Trophoblast cell (in vitro differentiated cells and primary cell): ENCODE results near the gene NEUROD4.
"Not testable (repeated sequence)": the region's sequence is repeated elsewhere in the genome, so short reads cannot be mapped to it uniquely, and the experiment has no call there.

ENCODE experiments used
- DNase-seq, 2 donors: peaks; one replicate each; pipeline ENCODE4 v3.0.0-alpha.2; 2016
- H2AFZ ChIP-seq: 2 replicates; pipeline ENCODE4 v1.6.1; 2013; ENCODE audit warnings: low read length, moderate library complexity, mild to moderate bottlenecking; ENCODE audit not compliant: insufficient read depth, poor library complexity
- H2AK5ac ChIP-seq: 2 replicates; pipeline ENCODE4 v1.6.1; 2013; ENCODE audit warnings: mild to moderate bottlenecking, low read length
- H2BK120ac ChIP-seq: 2 replicates; pipeline ENCODE4 v1.6.1; 2013; ENCODE audit warnings: low read length, mild to moderate bottlenecking, moderate library complexity; ENCODE audit not compliant: insufficient read depth, poor library complexity
- H2BK12ac ChIP-seq: 2 replicates; pipeline ENCODE4 v1.6.1; 2013; ENCODE audit warnings: mild to moderate bottlenecking, low read length, moderate library complexity
- H2BK5ac ChIP-seq: 2 replicates; pipeline ENCODE4 v1.6.1; 2013; ENCODE audit warnings: low read length, low read depth, moderate library complexity, mild to moderate bottlenecking; ENCODE audit not compliant: poor library complexity
- H3K14ac ChIP-seq: 2 replicates; pipeline ENCODE4 v1.6.1; 2013; ENCODE audit warnings: mild to moderate bottlenecking, low read length
- H3K18ac ChIP-seq: 2 replicates; pipeline ENCODE4 v1.6.1; 2013; ENCODE audit warnings: mild to moderate bottlenecking, low read length
- H3K23ac ChIP-seq: 2 replicates; pipeline ENCODE4 v1.6.1; 2013; ENCODE audit warnings: low read length
- H3K27ac ChIP-seq: 2 replicates; pipeline ENCODE4 v1.5.1; 2013; ENCODE audit warnings: low read depth, mild to moderate bottlenecking, inconsistent platforms, low read length, moderate library complexity
- H3K27me3 ChIP-seq: 2 replicates; pipeline ENCODE4 v1.6.1; 2013; ENCODE audit warnings: inconsistent platforms, mild to moderate bottlenecking, low read length, moderate library complexity; ENCODE audit not compliant: insufficient read depth
- H3K36me3 ChIP-seq, 2 experiments: 1 replicate in 1 of 2; 2 replicates in 1 of 2; pipeline ENCODE4 v1.6.1; 2013; ENCODE audit warnings: low read length in 2 of 2, mild to moderate bottlenecking in 2 of 2, moderate library complexity in 1 of 2; ENCODE audit not compliant: insufficient read depth in 2 of 2, control insufficient read depth in 1 of 2
- H3K4ac ChIP-seq: 2 replicates; pipeline ENCODE4 v1.6.1; 2013; ENCODE audit warnings: low read depth, mild to moderate bottlenecking, low read length, moderate library complexity
- H3K4me1 ChIP-seq, 2 experiments: 1 replicate in 1 of 2; 2 replicates in 1 of 2; pipeline ENCODE4 v1.6.1; 2013; ENCODE audit warnings: low read length in 2 of 2, mild to moderate bottlenecking in 2 of 2, moderate library complexity in 1 of 2; ENCODE audit not compliant: insufficient read depth in 2 of 2, control insufficient read depth in 1 of 2
- H3K4me2 ChIP-seq: 2 replicates; pipeline ENCODE4 v1.6.1; 2013; ENCODE audit warnings: inconsistent platforms, mild to moderate bottlenecking, low read length, moderate library complexity
- H3K4me3 ChIP-seq: 2 replicates; pipeline ENCODE4 v1.5.1; 2013; ENCODE audit warnings: mild to moderate bottlenecking, low read depth, low read length, inconsistent platforms
- H3K79me1 ChIP-seq: one replicate; pipeline ENCODE4 v1.6.1; 2013; ENCODE audit warnings: low read length
- H3K79me2 ChIP-seq: 2 replicates; pipeline ENCODE4 v1.6.1; 2013; ENCODE audit warnings: low read length, mild to moderate bottlenecking; ENCODE audit not compliant: control insufficient read depth, insufficient read depth, poor library complexity
- H3K9ac ChIP-seq: 2 replicates; pipeline ENCODE4 v1.6.1; 2013; ENCODE audit warnings: mild to moderate bottlenecking, low read length
- H3K9me3 ChIP-seq: 2 replicates; pipeline ENCODE4 v1.6.1; 2013; ENCODE audit warnings: low read depth, mild to moderate bottlenecking, control low read depth, inconsistent platforms, low read length; ENCODE audit not compliant: insufficient read depth
- H4K12ac ChIP-seq: 2 replicates; pipeline ENCODE4 v1.6.1; 2013; ENCODE audit warnings: low read depth, mild to moderate bottlenecking, low read length, moderate library complexity
- H4K8ac ChIP-seq: 2 replicates; pipeline ENCODE4 v1.6.1; 2013; ENCODE audit warnings: low read depth, mild to moderate bottlenecking, low read length, moderate library complexity
- H4K91ac ChIP-seq: one replicate; pipeline ENCODE4 v1.6.1; 2013; ENCODE audit warnings: low read depth, mild to moderate bottlenecking, low read length, moderate library complexity
- WGBS: extraction: QIAGEN DNeasy Blood & Tissue Kit; methylation state at CpG from one replicate; pipeline ENCODE4 v1.1.7; 2013; ENCODE audit warnings: missing lambda C conversion rate; ENCODE audit not compliant: insufficient read length, insufficient coverage; ENCODE audit errors: extremely low coverage; 5-methylcytosine and 5-hydroxymethylcytosine counted together

Gene NEUROD4

GRCh38 chr12:54986773-54987172 is 33.0 kb upstream of the NEUROD4 start:
- H2BK12ac ChIP-seq: not testable (repeated sequence)

GRCh38 chr12:54987611-54988231 is 32.1 kb upstream of the NEUROD4 start:
- no peak overlapping the region for H2BK12ac ChIP-seq
- H4K8ac ChIP-seq: no peak overlapping the region
- H3K4me2 ChIP-seq: no peak overlapping the region
- no peak overlapping the region for H4K12ac ChIP-seq
- no peak for DNase-seq
- no CpG with 5 or more reads among the region's 4 CpGs for WGBS
- no peaks in the 10 kb centered on the region for H3K36me3 ChIP-seq
- H3K14ac ChIP-seq: no peak overlapping the region
- H3K4me3 ChIP-seq: no peak overlapping the region
- H3K79me2 ChIP-seq: no peaks in the 10 kb centered on the region
- H2AK5ac ChIP-seq: no peak overlapping the region
- H4K91ac ChIP-seq: no peak overlapping the region
- H3K27ac ChIP-seq: no peak overlapping the region
- H3K9me3 ChIP-seq: no peaks in the 10 kb centered on the region
- H3K79me1 ChIP-seq: no peaks in the 10 kb centered on the region
- H3K9ac ChIP-seq: no peak overlapping the region
- no peak overlapping the region for H3K23ac ChIP-seq
- H3K4ac ChIP-seq: no peak overlapping the region
- no peak overlapping the region for H2BK120ac ChIP-seq
- no peak overlapping the region for H3K18ac ChIP-seq
- H3K27me3 ChIP-seq: no peaks in the 10 kb centered on the region
- H3K4me1 ChIP-seq: no peaks in the 10 kb centered on the region
- no peak overlapping the region for H2AFZ ChIP-seq
- no peak overlapping the region for H2BK5ac ChIP-seq

More at GRCh38 chr12:54986773-54987172, 33.0 kb upstream of the NEUROD4 start:
- H3K18ac ChIP-seq, H3K4ac ChIP-seq, H3K27me3 ChIP-seq, H4K8ac ChIP-seq, H2BK5ac ChIP-seq, H3K79me2 ChIP-seq, H3K9me3 ChIP-seq, H3K4me2 ChIP-seq, H3K4me1 ChIP-seq, H3K23ac ChIP-seq, H3K4me3 ChIP-seq, H2AFZ ChIP-seq, H2BK120ac ChIP-seq, H3K14ac ChIP-seq, H3K36me3 ChIP-seq, H4K91ac ChIP-seq, DNase-seq, H3K9ac ChIP-seq, H2AK5ac ChIP-seq, H3K27ac ChIP-seq, H4K12ac ChIP-seq, H3K79me1 ChIP-seq: not testable (repeated sequence)
- no CpG with 5 or more reads among the region's 3 CpGs for WGBS

DNA sequence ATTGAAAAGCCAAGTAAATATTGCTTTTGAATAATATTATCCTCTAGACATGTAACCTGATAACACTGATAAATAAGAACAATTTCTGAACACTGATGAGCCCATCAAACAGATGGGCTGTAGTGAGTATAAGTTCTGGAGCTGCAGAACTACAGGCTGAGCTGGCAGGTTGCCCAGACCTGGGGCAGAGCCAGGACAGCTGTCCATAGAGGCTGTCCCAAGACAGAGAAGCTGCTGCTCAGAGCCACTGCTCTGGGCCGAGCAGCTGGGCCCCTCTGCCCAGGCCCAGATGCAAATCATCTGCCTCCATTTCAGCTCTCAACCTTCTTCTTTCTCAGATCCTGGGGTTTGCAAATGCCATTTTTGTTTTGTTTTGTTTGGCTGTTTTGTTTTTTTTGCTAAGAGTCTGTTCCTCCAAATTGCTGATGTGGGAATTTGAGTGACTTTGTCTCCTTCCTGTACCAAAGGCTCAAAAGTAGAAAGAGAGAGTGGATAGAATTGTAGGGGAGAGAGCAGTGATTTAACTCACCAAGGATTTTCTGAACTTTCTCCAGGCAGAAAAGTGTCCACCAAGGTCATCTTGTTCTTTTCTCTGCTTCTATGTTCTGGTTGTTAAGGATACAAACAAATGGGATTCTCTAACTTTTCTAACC is 31.2 kb upstream of the NEUROD4 start:
- Histone ChIP-seq H3K4me1 (no peaks in the 10 kb centered on the region), H2BK120ac (no peak overlapping the region), H3K4me3 (no peak overlapping the region), H3K79me1 (no peaks in the 10 kb centered on the region), H2AFZ (no peak overlapping the region), H3K9ac (peak overlapping the region; percentile 56), H3K27ac (no peak overlapping the region), H3K14ac (no peak overlapping the region), H3K4me2 (no peak overlapping the region), H4K12ac (no peak overlapping the region), H3K79me2 (no peaks in the 10 kb centered on the region), H3K36me3 (no peaks in the 10 kb centered on the region), H3K4ac (no peak overlapping the region), H3K9me3 (no peaks in the 10 kb centered on the region), H3K23ac (no peak overlapping the region), H2BK12ac (no peak overlapping the region), H3K27me3 (no peaks in the 10 kb centered on the region), H2BK5ac (no peak overlapping the region), H2AK5ac (no peak overlapping the region), H4K91ac (no peak overlapping the region), H4K8ac (no peak overlapping the region), H3K18ac (no peak overlapping the region)
- no CpG with 5 or more reads among the region's 1 CpG for WGBS
- DNase-seq: no peak

GRCh38 chr12:54989829-54990228 is 29.9 kb upstream of the NEUROD4 start:
- H3K4me3 ChIP-seq: no peak overlapping the region
- DNase-seq: no peak
- no peak overlapping the region for H3K27ac ChIP-seq
- H3K4me2 ChIP-seq: no peak overlapping the region
- H4K91ac ChIP-seq: no peak overlapping the region
- no peaks in the 10 kb centered on the region for H3K79me1 ChIP-seq
- H2BK120ac ChIP-seq: no peak overlapping the region
- no peaks in the 10 kb centered on the region for H3K36me3 ChIP-seq
- H3K9me3 ChIP-seq: no peaks in the 10 kb centered on the region
- H3K4ac ChIP-seq: no peak overlapping the region
- no peaks in the 10 kb centered on the region for H3K4me1 ChIP-seq
- no peak overlapping the region for H2BK5ac ChIP-seq
- H3K27me3 ChIP-seq: no peaks in the 10 kb centered on the region
- H3K79me2 ChIP-seq: no peaks in the 10 kb centered on the region
- H2AFZ ChIP-seq: no peak overlapping the region
- H3K23ac ChIP-seq: no peak overlapping the region
- H2AK5ac ChIP-seq: no peak overlapping the region
- H3K14ac ChIP-seq: no peak overlapping the region
- WGBS: no CpG with 5 or more reads among the region's 1 CpG
- H2BK12ac ChIP-seq: no peak overlapping the region
- no peak overlapping the region for H3K18ac ChIP-seq
- no peak overlapping the region for H4K8ac ChIP-seq
- no peak overlapping the region for H4K12ac ChIP-seq
- no peak overlapping the region for H3K9ac ChIP-seq
